Endometrial microvascular endothelial cells (primary cell): ENCODE results near the gene GRIN3A. TPM values are rescaled to one million over a fixed set of nuclear protein-coding genes. Genes with fewer than 3 reads are reported as not detected.
"Not testable (repeated sequence)": the region's sequence is repeated elsewhere in the genome, so short reads cannot be mapped to it uniquely, and the experiment has no call there.

ENCODE experiments used
- in situ Hi-C: cut with HindIII; loops from 2 replicates; pipeline ENCODE4 v1.10.0; 2017; ENCODE audit warnings: low sequenced_read_pairs, low pct_unique_long_range_greater_than_20kb; ENCODE audit errors: inconsistent ontology term
- total RNA-seq: library from RNA; depleted of rRNA; stranded (reverse); fragments of >200 nt; gene quantifications from one replicate; pipeline ENCODE4 v1.2.3, GENCODE V29; 2015; ENCODE audit errors: inconsistent ontology term

The GRIN3A gene
- total RNA-seq = not detected

- in situ Hi-C loops = no loop called here
Observed at GRCh38 chr9:101738566-101739183, at the start of gene GRIN3A. TSS of gene GRIN3A (minus strand) at chr9:101738647. CDS start at chr9:101737979, 668 bp downstream.

- in situ Hi-C loops = no loop called here
Observed at GRCh38 chr9:101787891-101788290, 49.4 kb upstream of the GRIN3A start.

GRCh38 chr9:101778332-101778731 lies 39.9 kb upstream of the GRIN3A start:
- in situ Hi-C loops = no loop called here

- in situ Hi-C loops = no loop called here
Observed at GRCh38 chr9:101764472-101764871, 26.0 kb upstream of the GRIN3A start.

- in situ Hi-C loops = no loop called here
Observed at GRCh38 chr9:101758304-101758930, 20.0 kb upstream of the GRIN3A start.

GRCh38 chr9:101753716-101754115 lies 15.3 kb upstream of the GRIN3A start:
- in situ Hi-C loops = no loop called here

GRCh38 chr9:101751895-101752294 lies 13.4 kb upstream of the GRIN3A start:
- in situ Hi-C loops = no loop called here

GRCh38 chr9:101739311-101739710 lies 864 bp upstream of the GRIN3A start:
- in situ Hi-C loops = no loop called here

- in situ Hi-C loops = no loop called here
Observed at GRCh38 chr9:101737705-101738565, 512 bp downstream of the GRIN3A start.

GRCh38 chr9:101737165-101737704 lies 1.2 kb downstream of the GRIN3A start:
- in situ Hi-C loops = no loop called here

GRCh38 chr9:101736717-101737116 lies 1.7 kb downstream of the GRIN3A start:
- in situ Hi-C loops = no loop called here

GRCh38 chr9:101731429-101731828 lies 7.0 kb downstream of the GRIN3A start:
- in situ Hi-C loops = no loop called here

- in situ Hi-C loops = no loop called here
Observed at GRCh38 chr9:101727612-101728524, 10.6 kb downstream of the GRIN3A start.

- in situ Hi-C loops = not testable (repeated sequence)
Observed at GRCh38 chr9:101724271-101724670, 14.2 kb downstream of the GRIN3A start.

- in situ Hi-C loops = no loop called here
Observed at GRCh38 chr9:101718192-101718591, 20.3 kb downstream of the GRIN3A start.

- in situ Hi-C loops = no loop called here
Observed at GRCh38 chr9:101716629-101717028, 21.8 kb downstream of the GRIN3A start.

- in situ Hi-C loops = no loop called here
Observed at GRCh38 chr9:101711330-101711941, 27.0 kb downstream of the GRIN3A start.

- in situ Hi-C loops = no loop called here
Observed at GRCh38 chr9:101708855-101709254, 29.6 kb downstream of the GRIN3A start.
